ENCODE data around the gene GUK1.

The GUK1 gene

DNA sequence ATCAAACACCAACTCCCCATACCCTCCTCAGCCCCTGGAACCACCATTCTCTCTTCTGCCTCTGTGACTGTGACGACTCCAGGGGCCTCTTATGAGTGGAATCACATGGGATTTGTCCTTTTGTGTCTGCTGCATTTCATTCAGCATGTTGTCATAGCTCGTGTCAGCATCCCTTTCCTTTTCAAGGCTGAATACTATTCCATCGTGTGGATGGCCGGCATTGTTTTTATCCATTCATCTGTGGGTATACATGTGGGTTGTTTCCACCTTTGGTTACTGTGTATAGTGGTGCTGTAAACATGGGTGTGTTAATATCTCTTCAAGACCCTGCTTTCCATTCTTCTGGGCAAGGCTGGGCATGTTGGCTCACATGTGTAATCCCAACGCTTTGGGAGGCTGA, 50.7 kb downstream of the GUK1 start:
- H3K4me1 ChIP-seq (ENCODE audit: control insufficient read depth, insufficient read depth, low read length): no peaks in the 10 kb centered on the region
- H3K9me3 ChIP-seq (ENCODE audit: control insufficient read depth, low read length): peaks cover 6% of the 10 kb centered on the region
- no peak for DNase-seq (ENCODE audit: low read depth)
- no peaks in the 10 kb centered on the region for H3K27me3 ChIP-seq (replicated peaks; ENCODE audit: control insufficient read depth, insufficient read depth, low read length)
- no peak overlapping the region for H3K9ac ChIP-seq (ENCODE audit: low read length)
- no peaks in the 10 kb centered on the region for H3K36me3 ChIP-seq (ENCODE audit: control insufficient read depth, insufficient read depth, low read length, severe bottlenecking)
- no peak overlapping the region for H3K4me3 ChIP-seq (ENCODE audit: low read length)

DNA sequence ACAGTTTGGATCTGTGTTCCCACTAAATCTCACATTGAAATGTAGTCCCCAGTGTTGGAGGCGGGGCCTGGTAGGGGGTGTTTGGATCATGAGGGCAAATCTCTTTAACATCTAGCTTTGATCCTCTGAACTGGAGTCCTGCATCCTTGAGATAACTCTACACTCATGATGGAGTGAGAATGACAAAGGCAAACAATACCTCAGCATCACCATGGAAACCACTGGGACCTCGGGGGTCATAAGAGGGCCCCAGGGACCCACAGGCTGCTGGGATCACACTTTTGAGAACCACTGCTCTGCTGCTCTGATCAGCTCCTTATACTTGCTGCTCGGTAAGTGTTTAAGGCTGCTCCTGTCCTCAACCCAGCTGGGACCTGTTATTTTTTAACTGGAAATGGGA, 54.4 kb downstream of the GUK1 start:
- Histone ChIP-seq H3K9me3 (ENCODE audit: control insufficient read depth, low read length) (peaks cover 10% of the 10 kb centered on the region), H3K4me3 (ENCODE audit: low read length) (no peak overlapping the region), H3K9ac (ENCODE audit: low read length) (no peak overlapping the region), H3K36me3 (ENCODE audit: control insufficient read depth, insufficient read depth, low read length, severe bottlenecking) (no peaks in the 10 kb centered on the region), H3K4me1 (ENCODE audit: control insufficient read depth, insufficient read depth, low read length) (no peaks in the 10 kb centered on the region), H3K27me3 (replicated peaks; ENCODE audit: control insufficient read depth, insufficient read depth, low read length) (no peaks in the 10 kb centered on the region)
- no peak for DNase-seq (ENCODE audit: low read depth)

DNA sequence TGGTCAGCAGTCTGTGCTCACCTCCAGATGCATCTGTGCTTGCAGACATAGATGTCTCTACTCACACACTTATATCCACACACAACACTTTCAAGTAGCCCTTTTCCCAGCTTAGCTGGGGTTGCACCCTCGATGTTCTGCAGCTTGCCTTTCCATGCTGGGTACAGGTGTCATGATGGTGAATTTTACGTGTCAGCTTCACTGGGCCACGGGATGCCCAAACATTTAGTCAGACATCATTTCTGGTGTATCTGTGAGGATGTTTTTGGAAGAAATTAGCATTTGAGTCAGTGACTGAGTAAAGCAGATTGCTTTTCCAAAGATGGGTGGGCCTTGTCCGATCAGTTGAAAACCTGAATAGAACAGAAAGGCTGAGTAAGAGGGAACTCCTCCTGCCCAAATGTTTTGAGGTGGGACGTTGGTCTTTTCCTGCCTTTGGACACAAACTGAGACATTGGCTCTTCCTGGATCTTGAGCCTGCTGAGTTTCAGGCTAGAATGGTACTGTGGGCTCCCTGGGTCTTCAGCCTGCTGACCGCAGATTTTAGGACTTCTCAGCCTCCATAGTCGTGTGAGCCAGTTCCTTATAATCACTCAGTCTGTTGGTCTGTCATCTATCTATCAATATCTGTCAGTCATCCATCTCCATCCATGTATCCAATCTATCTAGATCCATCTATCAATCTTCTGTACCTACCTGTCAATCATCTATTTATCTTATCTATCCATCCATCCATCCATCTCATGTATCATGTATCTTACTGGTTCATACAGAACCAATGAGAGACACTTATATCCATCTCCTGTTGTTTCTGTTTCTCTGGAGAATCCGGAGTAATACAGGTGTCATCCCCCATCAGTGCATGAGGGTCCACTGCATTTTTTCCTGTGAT, 55.1 kb downstream of the GUK1 start:
- Histone ChIP-seq H3K4me1 (ENCODE audit: control insufficient read depth, insufficient read depth, low read length) (no peaks in the 10 kb centered on the region), H3K36me3 (ENCODE audit: control insufficient read depth, insufficient read depth, low read length, severe bottlenecking) (no peaks in the 10 kb centered on the region)

DNA sequence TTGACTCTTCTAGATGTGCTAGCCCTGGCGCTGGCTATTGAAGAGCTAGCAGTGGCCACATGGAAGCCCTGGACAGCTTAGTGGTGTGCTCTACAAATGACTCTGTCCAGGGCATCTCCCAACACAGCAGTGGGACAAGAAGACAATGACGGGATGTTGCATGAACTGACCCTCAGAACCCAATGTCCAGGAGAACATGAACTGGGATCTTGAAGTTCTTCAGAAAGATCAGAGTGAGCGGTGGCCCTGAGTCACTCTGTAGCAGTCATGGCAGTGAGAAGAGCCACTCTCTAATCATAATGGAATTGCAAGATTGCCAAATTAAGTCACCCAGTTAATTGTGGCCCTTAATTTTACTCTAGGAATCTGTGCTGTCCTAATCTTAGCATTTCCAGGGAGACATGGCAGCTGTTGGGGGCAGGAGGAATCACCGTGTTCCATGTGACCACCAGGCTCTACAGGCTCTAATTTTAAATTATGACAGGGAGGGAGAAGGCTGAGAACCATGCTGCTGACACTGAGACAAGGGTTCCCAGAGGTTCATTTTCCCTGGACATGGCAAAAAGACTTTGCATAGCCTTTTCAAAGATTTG, 57.6 kb downstream of the GUK1 start:
- H3K4me1 ChIP-seq (ENCODE audit: control insufficient read depth, insufficient read depth, low read length): no peaks in the 10 kb centered on the region
- no peaks in the 10 kb centered on the region for H3K36me3 ChIP-seq (ENCODE audit: control insufficient read depth, insufficient read depth, low read length, severe bottlenecking)
- no peak for DNase-seq (ENCODE audit: low read depth)
- H3K9me3 ChIP-seq (ENCODE audit: control insufficient read depth, low read length): peaks cover 18% of the 10 kb centered on the region
- no peaks in the 10 kb centered on the region for H3K27me3 ChIP-seq (replicated peaks; ENCODE audit: control insufficient read depth, insufficient read depth, low read length)
- no peak overlapping the region for H3K4me3 ChIP-seq (ENCODE audit: low read length)
- no peak overlapping the region for H3K9ac ChIP-seq (ENCODE audit: low read length)

More for the DNA sequence above, 55.1 kb downstream of the GUK1 start:
- H3K4me3 ChIP-seq (ENCODE audit: low read length): no peak overlapping the region
- H3K27me3 ChIP-seq (replicated peaks; ENCODE audit: control insufficient read depth, insufficient read depth, low read length): no peaks in the 10 kb centered on the region
- H3K9me3 ChIP-seq (ENCODE audit: control insufficient read depth, low read length): peaks cover 18% of the 10 kb centered on the region
- DNase-seq (ENCODE audit: low read depth): no peak
- no peak overlapping the region for H3K9ac ChIP-seq (ENCODE audit: low read length)

All from adipocyte (in vitro differentiated cells).